Stomach (tissue), 4 donors: ENCODE results near the gene PTPN14.

Source experiments
- EP300 ChIP-seq: sonication (generic); formaldehyde crosslinking; IDR thresholded peaks from one replicate; pipeline ENCODE4 v1.6.1; 2017; ENCODE audit warnings: antibody characterized with exemption
- POLR2A ChIP-seq, 4 donors: fragments of 450-650 bp; IDR thresholded peaks; one replicate each; pipeline ENCODE4 v1.6.1; 2016; ENCODE audit warnings: antibody characterized with exemption in 4 of 4, control low read depth in 2 of 4, mild to moderate bottlenecking in 1 of 4, moderate library complexity in 1 of 4
- POLR2AphosphoS5 ChIP-seq, 3 donors: sonication (generic); formaldehyde crosslinking; IDR thresholded peaks; one replicate each; pipeline ENCODE4 v1.6.1; 2016; ENCODE audit warnings: antibody characterized with exemption in 3 of 3
- TF ChIP-seq, protein P1 (sequence below), 7 experiments: fragments of 450-650 bp in 4 of 7; fragments of 200-600 bp in 3 of 7; sonication (generic) in 3 of 7; IDR thresholded peaks; one replicate each; pipeline ENCODE4 v1.5.1; 2016 to 2019; ENCODE audit warnings: antibody characterized with exemption in 7 of 7, control low read depth in 2 of 7, mild to moderate bottlenecking in 1 of 7

DNA sequence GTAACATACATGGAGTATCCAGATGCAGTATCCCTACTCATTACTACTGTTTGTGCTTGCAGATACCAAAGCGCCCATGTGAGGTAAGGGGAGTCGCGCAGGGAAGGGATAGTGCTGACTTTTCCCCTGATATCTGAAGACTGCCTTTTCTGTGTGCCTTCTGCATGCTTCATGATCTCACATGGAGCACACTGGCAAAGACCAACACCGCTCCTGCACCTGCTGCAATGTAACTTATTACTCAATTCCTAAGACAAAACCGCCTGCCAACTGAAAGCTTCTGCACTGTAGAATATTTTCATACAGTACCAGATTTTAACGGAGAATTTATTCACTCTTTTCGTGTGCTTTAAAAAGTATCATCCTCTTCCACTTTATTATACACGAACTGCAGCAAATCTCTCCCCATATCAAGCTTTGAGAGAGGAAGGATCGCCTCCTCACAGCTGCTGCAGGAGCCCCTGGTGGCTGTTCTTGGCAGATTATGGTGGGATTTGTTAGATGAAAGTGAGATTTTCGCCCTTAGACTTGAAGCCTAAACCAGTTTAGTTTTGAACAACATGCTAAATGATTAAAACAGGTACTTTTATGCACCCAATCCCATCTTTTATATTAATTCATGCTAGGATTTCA, 99.1 kb downstream of the PTPN14 start:
- TF ChIP-seq, protein P1, sequence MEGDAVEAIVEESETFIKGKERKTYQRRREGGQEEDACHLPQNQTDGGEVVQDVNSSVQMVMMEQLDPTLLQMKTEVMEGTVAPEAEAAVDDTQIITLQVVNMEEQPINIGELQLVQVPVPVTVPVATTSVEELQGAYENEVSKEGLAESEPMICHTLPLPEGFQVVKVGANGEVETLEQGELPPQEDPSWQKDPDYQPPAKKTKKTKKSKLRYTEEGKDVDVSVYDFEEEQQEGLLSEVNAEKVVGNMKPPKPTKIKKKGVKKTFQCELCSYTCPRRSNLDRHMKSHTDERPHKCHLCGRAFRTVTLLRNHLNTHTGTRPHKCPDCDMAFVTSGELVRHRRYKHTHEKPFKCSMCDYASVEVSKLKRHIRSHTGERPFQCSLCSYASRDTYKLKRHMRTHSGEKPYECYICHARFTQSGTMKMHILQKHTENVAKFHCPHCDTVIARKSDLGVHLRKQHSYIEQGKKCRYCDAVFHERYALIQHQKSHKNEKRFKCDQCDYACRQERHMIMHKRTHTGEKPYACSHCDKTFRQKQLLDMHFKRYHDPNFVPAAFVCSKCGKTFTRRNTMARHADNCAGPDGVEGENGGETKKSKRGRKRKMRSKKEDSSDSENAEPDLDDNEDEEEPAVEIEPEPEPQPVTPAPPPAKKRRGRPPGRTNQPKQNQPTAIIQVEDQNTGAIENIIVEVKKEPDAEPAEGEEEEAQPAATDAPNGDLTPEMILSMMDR (IDR thresholded peaks at IDR 0.05) = no peak
- TF ChIP-seq POLR2AphosphoS5 (IDR thresholded peaks at IDR 0.05) = no peak
- TF ChIP-seq EP300 = no peak
- TF ChIP-seq POLR2A (IDR thresholded peaks at IDR 0.05) = no peak
